ENCODE results near the gene CCDC28B. TPM values are rescaled to one million over a fixed set of nuclear protein-coding genes. Genes with fewer than 3 reads are reported as not detected.

Gene CCDC28B
- total RNA-seq, 4 donors from 2014 or later: 5.0 to 7.8 (median 6.5) TPM

GRCh38 chr1:32181563-32181962, 18.8 kb upstream of the CCDC28B start:
- WGBS: 80% methylated on average over 5 of the region's 5 CpGs
- H3K36me3 ChIP-seq: peaks cover 10 to 53% (median 39%) of the 10 kb centered on the region in 4 donors
- H3K4me1 ChIP-seq: peaks cover 52 to 76% (median 68%) of the 10 kb centered on the region in 4 donors
- H3K27ac ChIP-seq (replicated peaks in 1 of 4): peak overlapping the region; percentile 25 to 96 (median 94)
- DNase-seq (ENCODE audit: extremely low spot score): no peak
- intact Hi-C loops (cut with DNase I): no loop called here
- peak overlapping the region; percentile 61 to 76 (median 70) for H3K4me3 ChIP-seq
- TF ChIP-seq, protein P1, sequence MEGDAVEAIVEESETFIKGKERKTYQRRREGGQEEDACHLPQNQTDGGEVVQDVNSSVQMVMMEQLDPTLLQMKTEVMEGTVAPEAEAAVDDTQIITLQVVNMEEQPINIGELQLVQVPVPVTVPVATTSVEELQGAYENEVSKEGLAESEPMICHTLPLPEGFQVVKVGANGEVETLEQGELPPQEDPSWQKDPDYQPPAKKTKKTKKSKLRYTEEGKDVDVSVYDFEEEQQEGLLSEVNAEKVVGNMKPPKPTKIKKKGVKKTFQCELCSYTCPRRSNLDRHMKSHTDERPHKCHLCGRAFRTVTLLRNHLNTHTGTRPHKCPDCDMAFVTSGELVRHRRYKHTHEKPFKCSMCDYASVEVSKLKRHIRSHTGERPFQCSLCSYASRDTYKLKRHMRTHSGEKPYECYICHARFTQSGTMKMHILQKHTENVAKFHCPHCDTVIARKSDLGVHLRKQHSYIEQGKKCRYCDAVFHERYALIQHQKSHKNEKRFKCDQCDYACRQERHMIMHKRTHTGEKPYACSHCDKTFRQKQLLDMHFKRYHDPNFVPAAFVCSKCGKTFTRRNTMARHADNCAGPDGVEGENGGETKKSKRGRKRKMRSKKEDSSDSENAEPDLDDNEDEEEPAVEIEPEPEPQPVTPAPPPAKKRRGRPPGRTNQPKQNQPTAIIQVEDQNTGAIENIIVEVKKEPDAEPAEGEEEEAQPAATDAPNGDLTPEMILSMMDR (IDR thresholded peaks at IDR 0.05): no peak
- TF ChIP-seq POLR2AphosphoS5 (IDR thresholded peaks at IDR 0.05) (no peak), EP300 (IDR thresholded peaks at IDR 0.05) (no peak), POLR2A (IDR thresholded peaks at IDR 0.05; ENCODE audit: low read depth) (no peak)
- no peaks in the 10 kb centered on the region for H3K27me3 ChIP-seq
- peaks cover 0 to 3% (median 0%) of the 10 kb centered on the region in 4 donors for H3K9me3 ChIP-seq

DNA sequence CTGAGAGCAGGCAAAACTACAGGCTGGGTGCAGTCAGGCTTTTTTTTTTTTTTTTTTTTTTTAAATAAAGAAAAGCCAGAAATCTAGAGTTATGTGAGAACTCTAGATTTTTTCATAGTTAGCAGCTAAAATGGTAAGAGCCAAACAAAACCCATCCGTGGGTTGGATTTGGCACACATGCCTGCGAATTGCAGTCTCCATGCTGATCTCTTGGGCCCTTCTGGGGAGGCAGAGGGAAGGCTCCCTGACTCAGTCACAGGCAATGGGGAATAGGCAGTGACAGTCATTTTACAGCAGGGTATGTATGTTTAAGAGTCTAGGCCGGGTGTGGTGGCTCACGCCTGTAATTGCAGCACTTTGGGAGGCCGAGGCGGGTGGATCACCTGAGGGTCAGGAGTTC, 18.3 kb upstream of the CCDC28B start:
- Histone ChIP-seq H3K9me3 (peaks cover 0 to 3% (median 0%) of the 10 kb centered on the region in 4 donors), H3K36me3 (peaks cover 10 to 58% (median 43%) of the 10 kb centered on the region in 4 donors), H3K4me3 (peak overlapping the region in 2 of 4 donors; percentile 2 to 66), H3K4me1 (peaks cover 53 to 81% (median 69%) of the 10 kb centered on the region in 4 donors), H3K27ac (replicated peaks in 1 of 4) (no peak overlapping the region), H3K27me3 (no peaks in the 10 kb centered on the region)
- no peak for TF ChIP-seq POLR2A (IDR thresholded peaks at IDR 0.05; ENCODE audit: low read depth)
- TF ChIP-seq EP300 (IDR thresholded peaks at IDR 0.05): no peak
- no peak for TF ChIP-seq POLR2AphosphoS5 (IDR thresholded peaks at IDR 0.05)
- TF ChIP-seq, protein P1 (IDR thresholded peaks at IDR 0.05): no peak
- 83% methylated on average over 6 of the region's 6 CpGs for WGBS
- DNase-seq (ENCODE audit: extremely low spot score): no peak
- intact Hi-C loops (cut with DNase I): no loop called here

DNA sequence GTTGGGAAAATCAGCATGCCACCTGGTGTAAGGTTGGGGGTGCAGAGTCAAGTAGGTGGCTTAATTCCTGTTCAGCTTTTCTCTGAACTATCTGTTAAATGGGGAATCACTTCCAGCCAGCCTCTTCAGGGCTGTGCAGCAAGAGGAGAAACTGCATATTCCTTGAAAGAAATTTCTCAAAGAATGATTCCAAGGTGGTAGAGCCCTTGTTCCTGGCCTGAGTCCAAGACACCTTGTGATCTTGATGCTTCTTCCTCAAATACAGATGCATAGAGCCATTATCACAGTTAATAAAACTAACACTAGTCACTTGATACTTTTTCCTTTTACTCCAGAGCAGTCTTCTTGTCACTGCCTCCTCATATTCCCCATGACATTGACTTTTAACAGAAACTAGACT, 15.7 kb upstream of the CCDC28B start:
- TF ChIP-seq, protein P1 (IDR thresholded peaks at IDR 0.05): no peak
- no peak overlapping the region for H3K4me3 ChIP-seq
- H3K36me3 ChIP-seq: peaks cover 35 to 84% (median 69%) of the 10 kb centered on the region in 4 donors
- no peak overlapping the region for H3K27ac ChIP-seq (replicated peaks in 1 of 4)
- peaks cover 45 to 73% (median 61%) of the 10 kb centered on the region in 4 donors for H3K4me1 ChIP-seq
- DNase-seq (ENCODE audit: extremely low spot score): no peak
- H3K9me3 ChIP-seq: peaks cover 0 to 3% (median 0%) of the 10 kb centered on the region in 4 donors
- intact Hi-C loops (cut with DNase I): no loop called here
- no peaks in the 10 kb centered on the region for H3K27me3 ChIP-seq

DNA sequence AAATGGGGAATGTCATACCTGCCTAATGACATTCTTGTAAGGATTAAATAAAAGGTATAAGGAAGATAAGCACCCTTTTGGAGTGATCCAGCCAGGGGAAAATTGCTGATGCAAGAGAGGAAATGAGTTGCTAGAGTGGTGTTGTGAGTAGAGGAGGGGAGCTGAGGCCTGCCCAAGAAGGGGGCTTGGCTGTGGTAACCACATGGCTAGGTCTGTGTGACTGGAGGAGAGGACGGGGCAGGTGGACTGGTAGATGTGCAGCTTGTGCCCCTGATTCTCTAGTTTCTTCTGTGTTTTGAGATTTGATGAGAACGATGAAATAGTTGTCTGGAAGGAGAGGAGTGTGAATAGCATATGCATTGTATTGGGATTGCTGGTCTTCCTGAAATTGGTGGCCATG, 14.3 kb upstream of the CCDC28B start:
- no peak overlapping the region for H3K4me3 ChIP-seq
- no peaks in the 10 kb centered on the region for H3K27me3 ChIP-seq
- DNase-seq (ENCODE audit: extremely low spot score): no peak
- H3K36me3 ChIP-seq: peaks cover 49 to 98% (median 84%) of the 10 kb centered on the region in 4 donors
- 89% methylated on average over 2 of the region's 2 CpGs for WGBS
- TF ChIP-seq EP300 (IDR thresholded peaks at IDR 0.05) (no peak), POLR2AphosphoS5 (IDR thresholded peaks at IDR 0.05) (no peak), POLR2A (IDR thresholded peaks at IDR 0.05; ENCODE audit: low read depth) (no peak)
- intact Hi-C loops (cut with DNase I): no loop called here
- peaks cover 37 to 61% (median 54%) of the 10 kb centered on the region in 4 donors for H3K4me1 ChIP-seq
- H3K9me3 ChIP-seq: peaks cover 0 to 3% (median 0%) of the 10 kb centered on the region in 4 donors
- H3K27ac ChIP-seq (replicated peaks in 1 of 4): no peak overlapping the region

- no peak for DNase-seq (ENCODE audit: extremely low spot score)
- intact Hi-C loops (cut with DNase I): no loop called here
- no peaks in the 10 kb centered on the region for H3K27me3 ChIP-seq
- H3K36me3 ChIP-seq: peaks cover 53 to 98% (median 86%) of the 10 kb centered on the region in 4 donors
- H3K9me3 ChIP-seq: peaks cover 0 to 3% (median 0%) of the 10 kb centered on the region in 4 donors
- peaks cover 33 to 57% (median 49%) of the 10 kb centered on the region in 4 donors for H3K4me1 ChIP-seq
- TF ChIP-seq, protein P1 (IDR thresholded peaks at IDR 0.05): no peak
- TF ChIP-seq EP300 (IDR thresholded peaks at IDR 0.05) (no peak), POLR2AphosphoS5 (IDR thresholded peaks at IDR 0.05) (no peak), POLR2A (IDR thresholded peaks at IDR 0.05; ENCODE audit: low read depth) (no peak)
- H3K27ac ChIP-seq (replicated peaks in 1 of 4): no peak overlapping the region
- WGBS: 96% methylated on average over 2 of the region's 2 CpGs
- no peak overlapping the region for H3K4me3 ChIP-seq
Observed at GRCh38 chr1:32186491-32186890, 13.9 kb upstream of the CCDC28B start.
